ENCODE data around the gene SOBP. TPM values are rescaled to one million over a fixed set of nuclear protein-coding genes. Genes with fewer than 3 reads are reported as not detected.

SOBP gene
- total and polyA plus RNA-seq, 5 donors from 2014 or later: 0.07 to 0.13 TPM; not detected in 3

Other genes starting within 250 kb of the SOBP start
- gene PDSS2, start 30.6 kb upstream of the SOBP start, total RNA-seq: 13.7 TPM
- 10 to 100 TPM; 11.6 to 18.8 (median 15.4) TPM for gene PDSS2, start 30.6 kb upstream of the SOBP start, polyA plus RNA-seq

All from CD4-positive, CD25-positive, alpha-beta regulatory T cell (primary cell).